WTC11 (cell line): ENCODE data around the gene NUDT3.

Experiments
- ATF3 ChIP-seq: sonication (generic); formaldehyde crosslinking; conservative IDR thresholded peaks from 2 replicates; pipeline ENCODE4 v1.8.1; 2022; ENCODE audit warnings: mild to moderate bottlenecking, missing genetic modification reagents
- CTCF ChIP-seq: fragments of 200-600 bp; IDR thresholded peaks from 2 replicates; pipeline ENCODE4 v1.8.0; 2022; ENCODE audit warnings: antibody characterized with exemption
- FOXP1 ChIP-seq: sonication (generic); formaldehyde crosslinking; IDR thresholded peaks from 2 replicates; pipeline ENCODE4 v1.8.0; 2022; ENCODE audit warnings: missing genetic modification reagents, mild to moderate bottlenecking, moderate library complexity, borderline replicate concordance
- NFYB ChIP-seq: sonication (generic); formaldehyde crosslinking; conservative IDR thresholded peaks from 2 replicates; pipeline ENCODE4 v1.8.0; 2022; ENCODE audit warnings: low read depth, missing genetic modification reagents
- NR1H2 ChIP-seq: sonication (generic); formaldehyde crosslinking; IDR thresholded peaks from 2 replicates; pipeline ENCODE4 v1.9.0; 2021; ENCODE audit warnings: mild to moderate bottlenecking, moderate library complexity, missing genetic modification reagents
- TF ChIP-seq, protein P1 (sequence below): sonication (generic); formaldehyde crosslinking; IDR thresholded peaks from 2 replicates; pipeline ENCODE4 v1.8.1; 2023; ENCODE audit warnings: mild to moderate bottlenecking, missing genetic modification reagents, moderate library complexity
- TF ChIP-seq, protein P2 (sequence below): sonication (generic); formaldehyde crosslinking; IDR thresholded peaks from 2 replicates; pipeline ENCODE4 v1.8.0; 2023; ENCODE audit warnings: missing genetic modification reagents

DNA sequence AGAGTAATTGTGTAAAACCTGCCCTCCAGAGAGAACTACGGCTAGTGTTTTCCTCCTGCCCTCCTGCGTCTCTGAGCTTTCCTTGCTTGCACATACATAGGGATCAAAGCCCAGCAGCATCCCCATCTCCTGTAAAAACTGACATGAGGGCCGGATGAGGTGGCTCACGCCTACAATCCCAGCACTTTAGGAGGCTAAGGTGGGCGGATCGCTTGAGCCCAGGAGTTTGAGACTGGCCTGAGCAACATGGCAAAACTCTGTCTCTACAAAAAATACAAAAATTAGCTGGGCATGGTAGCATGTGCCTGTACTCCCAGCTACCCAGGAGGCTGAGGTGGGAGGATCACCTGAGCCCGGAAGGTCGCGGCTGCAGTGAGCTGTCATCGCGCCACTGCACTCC is 103.3 kb downstream of the NUDT3 start:
- TF ChIP-seq ATF3 (CRISPR knock-in tag) (no peak), FOXP1 (no peak), CTCF (no peak), NFYB (no peak), NR1H2 (CRISPR knock-in tag) (no peak)
- TF ChIP-seq, protein P1, sequence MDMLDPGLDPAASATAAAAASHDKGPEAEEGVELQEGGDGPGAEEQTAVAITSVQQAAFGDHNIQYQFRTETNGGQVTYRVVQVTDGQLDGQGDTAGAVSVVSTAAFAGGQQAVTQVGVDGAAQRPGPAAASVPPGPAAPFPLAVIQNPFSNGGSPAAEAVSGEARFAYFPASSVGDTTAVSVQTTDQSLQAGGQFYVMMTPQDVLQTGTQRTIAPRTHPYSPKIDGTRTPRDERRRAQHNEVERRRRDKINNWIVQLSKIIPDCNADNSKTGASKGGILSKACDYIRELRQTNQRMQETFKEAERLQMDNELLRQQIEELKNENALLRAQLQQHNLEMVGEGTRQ (CRISPR knock-in tag): no peak
- TF ChIP-seq, protein P2, sequence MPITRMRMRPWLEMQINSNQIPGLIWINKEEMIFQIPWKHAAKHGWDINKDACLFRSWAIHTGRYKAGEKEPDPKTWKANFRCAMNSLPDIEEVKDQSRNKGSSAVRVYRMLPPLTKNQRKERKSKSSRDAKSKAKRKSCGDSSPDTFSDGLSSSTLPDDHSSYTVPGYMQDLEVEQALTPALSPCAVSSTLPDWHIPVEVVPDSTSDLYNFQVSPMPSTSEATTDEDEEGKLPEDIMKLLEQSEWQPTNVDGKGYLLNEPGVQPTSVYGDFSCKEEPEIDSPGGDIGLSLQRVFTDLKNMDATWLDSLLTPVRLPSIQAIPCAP (CRISPR knock-in tag): no peak
